Neuronal stem cell (in vitro differentiated cells): ENCODE data around the gene PPP5C.
A peak's percentile ranks its signal among the peaks of the same experiment; 100 is the strongest.

Source experiments
- DNase-seq: peaks from one replicate; pipeline ENCODE4 v3.0.0-alpha.2; 2013; ENCODE audit warnings: low spot score
- H2AFZ ChIP-seq: one replicate; pipeline ENCODE4 v1.6.1; 2013; ENCODE audit warnings: mild to moderate bottlenecking, low read length, inconsistent platforms
- H2AK5ac ChIP-seq: 2 replicates; pipeline ENCODE4 v1.6.1; 2013; ENCODE audit warnings: low read depth, mild to moderate bottlenecking, inconsistent platforms, low read length, moderate library complexity, mixed read lengths
- H2BK120ac ChIP-seq: 2 replicates; pipeline ENCODE4 v1.6.1; 2013; ENCODE audit warnings: low read depth, mild to moderate bottlenecking, inconsistent platforms, low read length, moderate library complexity, mixed read lengths
- H2BK12ac ChIP-seq: one replicate; pipeline ENCODE4 v1.6.1; 2013; ENCODE audit warnings: low read length, inconsistent platforms
- H2BK15ac ChIP-seq: 2 replicates; pipeline ENCODE4 v1.6.1; 2013; ENCODE audit warnings: mild to moderate bottlenecking, low read length, inconsistent platforms, mixed read lengths
- H2BK5ac ChIP-seq: one replicate; pipeline ENCODE4 v1.6.1; 2013; ENCODE audit warnings: inconsistent platforms, mild to moderate bottlenecking, low read length, moderate library complexity
- H3K14ac ChIP-seq: one replicate; pipeline ENCODE4 v1.6.1; 2013; ENCODE audit warnings: low read length, inconsistent platforms
- H3K18ac ChIP-seq: 2 replicates; pipeline ENCODE4 v1.6.1; 2013; ENCODE audit warnings: low read length, inconsistent platforms
- H3K23ac ChIP-seq: 2 replicates; pipeline ENCODE4 v1.6.1; 2013; ENCODE audit warnings: low read depth, mild to moderate bottlenecking, mixed read lengths, low read length, inconsistent platforms; ENCODE audit not compliant: poor library complexity
- H3K27ac ChIP-seq: replicated peaks from 3 replicates; pipeline ENCODE4 v1.5.1; 2013; ENCODE audit warnings: low read length, inconsistent platforms
- H3K27me3 ChIP-seq, 3 experiments: 2 replicates each; pipeline ENCODE4 v1.6.1; 2013; ENCODE audit warnings: low read length in 3 of 3, mild to moderate bottlenecking in 2 of 3, inconsistent platforms in 1 of 3, low read depth in 1 of 3, mixed read lengths in 1 of 3, moderate library complexity in 1 of 3; ENCODE audit not compliant: control insufficient read depth in 3 of 3, insufficient read depth in 3 of 3
- H3K36me3 ChIP-seq, 2 donors: replicated peaks in 1 of 2; 2 replicates each; pipeline ENCODE4 v1.6.1; 2013; ENCODE audit warnings: low read length in 2 of 2; ENCODE audit not compliant: control insufficient read depth in 2 of 2, insufficient read depth in 2 of 2
- H3K4ac ChIP-seq: 2 replicates; pipeline ENCODE4 v1.6.1; 2013; ENCODE audit warnings: inconsistent platforms, mild to moderate bottlenecking, low read length, moderate library complexity
- H3K4me1 ChIP-seq, 2 donors: 1 replicate in 1 of 2; 2 replicates in 1 of 2; pipeline ENCODE4 v1.6.1; 2013; ENCODE audit warnings: low read length in 2 of 2, low read depth in 1 of 2; ENCODE audit not compliant: control insufficient read depth in 2 of 2, insufficient read depth in 1 of 2
- H3K4me2 ChIP-seq: one replicate; pipeline ENCODE4 v1.6.1; 2013; ENCODE audit warnings: mild to moderate bottlenecking, low read length, inconsistent platforms; ENCODE audit not compliant: insufficient read depth, poor library complexity, severe bottlenecking
- H3K4me3 ChIP-seq, 2 donors: 2 replicates each; pipeline ENCODE4 v1.5.1; 2013; ENCODE audit warnings: low read length in 2 of 2, mild to moderate bottlenecking in 2 of 2, inconsistent platforms in 1 of 2, moderate library complexity in 1 of 2
- H3K79me1 ChIP-seq: one replicate; pipeline ENCODE4 v1.6.1; 2013; ENCODE audit warnings: low read depth, mild to moderate bottlenecking, inconsistent platforms, low read length, moderate library complexity
- H3K9ac ChIP-seq: one replicate; pipeline ENCODE4 v1.6.1; 2013; ENCODE audit warnings: mild to moderate bottlenecking, low read depth, low read length, inconsistent platforms; ENCODE audit not compliant: poor library complexity
- H3K9me3 ChIP-seq, 2 donors: replicated peaks in 1 of 2; 2 replicates each; pipeline versions ENCODE3 to v1.6.1; 2013; ENCODE audit warnings: low read length in 2 of 2, mild to moderate bottlenecking in 2 of 2, inconsistent platforms in 1 of 2, low read depth in 1 of 2, mixed read lengths in 1 of 2, moderate library complexity in 1 of 2; ENCODE audit not compliant: control insufficient read depth in 2 of 2, insufficient read depth in 1 of 2
- H4K8ac ChIP-seq: one replicate; pipeline ENCODE4 v1.6.1; 2013; ENCODE audit warnings: low read depth, mild to moderate bottlenecking, inconsistent platforms, low read length, moderate library complexity
- H4K91ac ChIP-seq: one replicate; pipeline ENCODE4 v1.6.1; 2013; ENCODE audit warnings: low read length, low read depth, mild to moderate bottlenecking, inconsistent platforms; ENCODE audit not compliant: poor library complexity
- WGBS, 2 donors: extraction: QIAGEN DNeasy Blood & Tissue Kit; methylation state at CpG; one replicate each; pipeline ENCODE4 v1.1.7; 2013; ENCODE audit warnings: missing lambda C conversion rate in 2 of 2, mixed read lengths in 1 of 2; ENCODE audit not compliant: insufficient read length in 2 of 2, insufficient replicate concordance in 1 of 2; ENCODE audit errors: extremely low coverage in 2 of 2; 5-methylcytosine and 5-hydroxymethylcytosine counted together

The PPP5C gene

GRCh38 chr19:46306501-46306900 lies 40.4 kb upstream of the PPP5C start:
- H2AFZ ChIP-seq, result no peak overlapping the region
- H2BK15ac ChIP-seq, result no peak overlapping the region
- H3K4me1 ChIP-seq, result peaks cover 0 to 8% of the 10 kb centered on the region in 2 donors
- H2AK5ac ChIP-seq, result no peak overlapping the region
- H2BK5ac ChIP-seq, result no peak overlapping the region
- WGBS, 2 donors, result no CpG with 5 or more reads among the region's 3 CpGs
- DNase-seq, result no peak
- H3K36me3 ChIP-seq, result peaks cover 0 to 28% of the 10 kb centered on the region in 2 donors
- H2BK12ac ChIP-seq, result no peak overlapping the region
- H2BK120ac ChIP-seq, result no peak overlapping the region
- peaks cover 10 to 14% of the 10 kb centered on the region in 2 donors for H3K9me3 ChIP-seq
- H3K4me3 ChIP-seq, result no peak overlapping the region
- no peaks in the 10 kb centered on the region for H3K27me3 ChIP-seq
- H3K4ac ChIP-seq, result no peak overlapping the region
- no peak overlapping the region for H3K14ac ChIP-seq
- H3K23ac ChIP-seq, result no peak overlapping the region
- H4K91ac ChIP-seq, result no peak overlapping the region
- no peak overlapping the region for H3K9ac ChIP-seq
- no peak overlapping the region for H4K8ac ChIP-seq
- H3K79me1 ChIP-seq, result no peaks in the 10 kb centered on the region
- H3K4me2 ChIP-seq, result no peak overlapping the region
- no peak overlapping the region for H3K27ac ChIP-seq
- H3K18ac ChIP-seq, result no peak overlapping the region

- peaks cover 0 to 35% of the 10 kb centered on the region in 2 donors for H3K36me3 ChIP-seq
- H3K18ac ChIP-seq, result no peak overlapping the region
- H3K23ac ChIP-seq, result no peak overlapping the region
- no peaks in the 10 kb centered on the region for H3K79me1 ChIP-seq
- H3K14ac ChIP-seq, result no peak overlapping the region
- H4K91ac ChIP-seq, result no peak overlapping the region
- peaks cover 10 to 14% of the 10 kb centered on the region in 2 donors for H3K9me3 ChIP-seq
- WGBS, 2 donors, result no CpG with 5 or more reads among the region's 15 CpGs
- DNase-seq, result no peak
- H2AK5ac ChIP-seq, result no peak overlapping the region
- H3K27me3 ChIP-seq, result no peaks in the 10 kb centered on the region
- no peak overlapping the region for H3K9ac ChIP-seq
- no peak overlapping the region for H2BK12ac ChIP-seq
- H2AFZ ChIP-seq, result no peak overlapping the region
- no peak overlapping the region for H2BK5ac ChIP-seq
- no peak overlapping the region for H3K4me2 ChIP-seq
- no peak overlapping the region for H3K4ac ChIP-seq
- no peak overlapping the region for H3K27ac ChIP-seq
- no peak overlapping the region for H2BK120ac ChIP-seq
- H3K4me3 ChIP-seq, result no peak overlapping the region
- H2BK15ac ChIP-seq, result no peak overlapping the region
- H3K4me1 ChIP-seq, result peaks cover 0 to 3% of the 10 kb centered on the region in 2 donors
- H4K8ac ChIP-seq, result no peak overlapping the region
Measured at GRCh38 chr19:46308510-46308909, 38.4 kb upstream of the PPP5C start.

GRCh38 chr19:46309056-46309455 lies 37.8 kb upstream of the PPP5C start:
- Histone ChIP-seq H3K4ac (no peak overlapping the region), H3K4me3 (no peak overlapping the region), H2AK5ac (no peak overlapping the region), H2BK5ac (no peak overlapping the region), H4K8ac (no peak overlapping the region), H2AFZ (no peak overlapping the region), H2BK120ac (no peak overlapping the region), H3K79me1 (no peaks in the 10 kb centered on the region), H3K23ac (peak overlapping the region; percentile 65), H3K27ac (no peak overlapping the region), H3K4me2 (no peak overlapping the region), H4K91ac (no peak overlapping the region), H3K9me3 (peaks cover 10 to 14% of the 10 kb centered on the region in 2 donors), H3K9ac (peak overlapping the region; percentile 44), H3K27me3 (no peaks in the 10 kb centered on the region), H3K14ac (no peak overlapping the region), H3K18ac (peak overlapping the region; percentile 38), H3K4me1 (no peaks in the 10 kb centered on the region), H2BK12ac (no peak overlapping the region), H2BK15ac (no peak overlapping the region), H3K36me3 (peaks cover 0 to 35% of the 10 kb centered on the region in 2 donors)
- DNase-seq, result no peak
- no CpG with 5 or more reads among the region's 10 CpGs for whole genome bisulfite sequencing, 2 donors

- Histone ChIP-seq H3K4me1 (no peaks in the 10 kb centered on the region), H3K14ac (no peak overlapping the region), H3K79me1 (no peaks in the 10 kb centered on the region), H3K9ac (no peak overlapping the region), H3K9me3 (peaks cover 4 to 6% of the 10 kb centered on the region in 2 donors), H2BK5ac (no peak overlapping the region), H3K4me3 (no peak overlapping the region), H3K4me2 (no peak overlapping the region), H2AK5ac (no peak overlapping the region), H2AFZ (no peak overlapping the region), H3K18ac (no peak overlapping the region), H3K23ac (no peak overlapping the region), H3K36me3 (peaks cover 0 to 28% of the 10 kb centered on the region in 2 donors), H3K27me3 (no peaks in the 10 kb centered on the region), H2BK15ac (no peak overlapping the region), H4K8ac (no peak overlapping the region), H3K4ac (no peak overlapping the region), H4K91ac (no peak overlapping the region), H2BK120ac (no peak overlapping the region), H2BK12ac (no peak overlapping the region), H3K27ac (no peak overlapping the region)
- DNase-seq, result no peak
- WGBS, 2 donors, result no CpG with 5 or more reads among the region's 5 CpGs
Measured at GRCh38 chr19:46311444-46311843, 35.4 kb upstream of the PPP5C start.
